ENCODE data around the gene DNAH6. TPM values are rescaled to one million over a fixed set of nuclear protein-coding genes. Genes with fewer than 3 reads are reported as not detected.
A peak's percentile ranks its signal among the peaks of the same experiment; 100 is the strongest.

DNAH6 gene
- total and polyA plus RNA-seq, 2 of the 8 experiments (the other 6 are each of a cell fraction or from before 2014, with no cell fraction given), result 0.06 to 0.43 TPM

DNA sequence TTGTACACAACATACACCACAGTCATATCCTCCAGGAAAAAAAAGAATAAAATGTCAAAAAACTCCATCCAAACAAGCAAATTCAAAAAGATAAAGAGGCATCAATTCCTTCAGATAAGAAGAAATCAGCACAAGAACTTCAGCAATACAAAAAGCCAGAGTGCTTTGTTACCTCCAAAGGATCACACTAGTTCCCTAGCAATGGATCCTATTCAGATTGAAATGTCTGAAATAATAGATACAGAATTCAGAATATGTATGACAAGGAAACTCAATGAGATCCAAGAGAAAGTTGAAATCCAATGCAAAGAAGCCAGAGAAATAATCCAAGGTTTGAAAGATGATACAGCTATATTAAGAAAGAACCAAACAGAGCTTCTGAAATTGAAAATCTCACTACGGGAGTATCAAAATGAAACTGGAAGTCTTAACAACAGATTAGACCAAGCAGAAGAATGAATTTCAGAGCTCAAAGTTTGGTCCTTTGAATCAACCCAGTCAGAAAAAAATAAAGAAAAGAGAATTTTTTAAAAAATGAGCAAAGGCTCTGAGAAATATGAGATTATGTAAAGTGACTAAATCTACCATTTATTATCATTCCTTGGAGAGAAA lies 284.0 kb downstream of the DNAH6 start:
- Histone ChIP-seq H2AFZ (ENCODE audit: low read length) (no peak overlapping the region), H2BK12ac (ENCODE audit: low read depth, low read length) (no peak overlapping the region), H3K9me3 (ENCODE audit: insufficient read depth in 2 of 2, low read depth in 1 of 2, low read length in 1 of 2) (no peaks in the 10 kb centered on the region), H3K79me2 (ENCODE audit: control insufficient read depth in 1 of 2, insufficient read depth in 2 of 2, low read length in 2 of 2) (no peaks in the 10 kb centered on the region), H2AK5ac (ENCODE audit: low read depth, low read length) (no peak overlapping the region), H4K8ac (ENCODE audit: extremely low read depth, insufficient read depth, low read length) (no peak overlapping the region), H4K20me1 (replicated peaks in 1 of 2; ENCODE audit: control insufficient read depth in 1 of 2, insufficient read depth in 2 of 2, low read length in 2 of 2) (no peaks in the 10 kb centered on the region), H2BK5ac (ENCODE audit: low read depth, low read length) (peak overlapping the region; percentile 90; the same call in 1 of the 2 replicates), H3K4ac (replicated peaks; ENCODE audit: insufficient read length, low read depth, low read length) (no peak overlapping the region), H3K18ac (ENCODE audit: extremely low read depth, low read length) (no peak overlapping the region), H3K27me3 (replicated peaks in 1 of 4; ENCODE audit: control insufficient read depth in 3 of 4, extremely low read depth in 1 of 4, insufficient read depth in 3 of 4, low read length in 3 of 4) (no peaks in the 10 kb centered on the region), H2BK15ac (ENCODE audit: low read length) (no peak overlapping the region), H4K91ac (replicated peaks; ENCODE audit: insufficient read length, low read length) (no peak overlapping the region), H2BK20ac (ENCODE audit: low read length) (0 out of 2 replicates have a peak overlapping the region, but pooled peaks have one; percentile 96), H3K27ac (ENCODE audit: low read depth, low read length) (no peak overlapping the region), H3K23ac (ENCODE audit: insufficient read length) (no peak overlapping the region), H3K4me1 (replicated peaks in 1 of 4; ENCODE audit: control insufficient read depth in 3 of 4, insufficient read depth in 4 of 4, low read length in 3 of 4) (peaks cover 3 to 12% (median 9%) of the 10 kb centered on the region in 4 experiments), H3K4me2 (ENCODE audit: insufficient read depth in 1 of 2, low read depth in 2 of 2, low read length in 2 of 2) (peak overlapping the region; percentile 7 to 48; a peak in 3 of 4 replicates), H3K79me1 (ENCODE audit: low read depth, low read length) (no peaks in the 10 kb centered on the region), H3K4me3 (ENCODE audit: extremely low read depth in 1 of 4, insufficient read depth in 2 of 4, low read depth in 3 of 4, low read length in 4 of 4) (peak overlapping the region in 1 of 4 experiments; percentile 2; a peak in 1 of 8 replicates), H3K56ac (replicated peaks; ENCODE audit: insufficient read length, low read depth, low read length) (no peak overlapping the region), H3K9ac (replicated peaks in 1 of 4; ENCODE audit: extremely low read depth in 1 of 4, low read depth in 3 of 4, low read length in 3 of 4) (no peak overlapping the region), H3K14ac (ENCODE audit: insufficient read length) (no peak overlapping the region), H2BK120ac (replicated peaks; ENCODE audit: low read depth, low read length) (no peak overlapping the region), H4K5ac (ENCODE audit: insufficient read length, low read depth, low read length) (no peak overlapping the region), H3K23me2 (ENCODE audit: low read depth, low read length) (no peaks in the 10 kb centered on the region; the same call in 1 of the 2 replicates), H3K36me3 (ENCODE audit: control insufficient read depth in 2 of 4, insufficient read depth in 4 of 4, low read length in 3 of 4) (no peaks in the 10 kb centered on the region)
- WGBS, 2 experiments (ENCODE audit: extremely low coverage in 1 of 2, insufficient coverage in 1 of 2, insufficient read length in 1 of 2, insufficient replicate concordance in 2 of 2, low coverage in 1 of 2, low lambda C conversion rate in 2 of 2, missing lambda C conversion rate in 1 of 2), result 95% methylated on average over 1 of the region's 1 CpG; no CpG with 5 or more reads in 1 of the 2 experiments
- ChIA-PET CTCF (ENCODE audit: partially characterized antibody) (no interaction called here), POLR2A (ENCODE audit: partially characterized antibody) (no interaction called here)
- FAIRE-seq (no peak), DNase-seq (ENCODE audit: low read depth in 1 of 2, low spot score in 2 of 2) (no peak)
- TF ChIP-seq, protein P1, sequence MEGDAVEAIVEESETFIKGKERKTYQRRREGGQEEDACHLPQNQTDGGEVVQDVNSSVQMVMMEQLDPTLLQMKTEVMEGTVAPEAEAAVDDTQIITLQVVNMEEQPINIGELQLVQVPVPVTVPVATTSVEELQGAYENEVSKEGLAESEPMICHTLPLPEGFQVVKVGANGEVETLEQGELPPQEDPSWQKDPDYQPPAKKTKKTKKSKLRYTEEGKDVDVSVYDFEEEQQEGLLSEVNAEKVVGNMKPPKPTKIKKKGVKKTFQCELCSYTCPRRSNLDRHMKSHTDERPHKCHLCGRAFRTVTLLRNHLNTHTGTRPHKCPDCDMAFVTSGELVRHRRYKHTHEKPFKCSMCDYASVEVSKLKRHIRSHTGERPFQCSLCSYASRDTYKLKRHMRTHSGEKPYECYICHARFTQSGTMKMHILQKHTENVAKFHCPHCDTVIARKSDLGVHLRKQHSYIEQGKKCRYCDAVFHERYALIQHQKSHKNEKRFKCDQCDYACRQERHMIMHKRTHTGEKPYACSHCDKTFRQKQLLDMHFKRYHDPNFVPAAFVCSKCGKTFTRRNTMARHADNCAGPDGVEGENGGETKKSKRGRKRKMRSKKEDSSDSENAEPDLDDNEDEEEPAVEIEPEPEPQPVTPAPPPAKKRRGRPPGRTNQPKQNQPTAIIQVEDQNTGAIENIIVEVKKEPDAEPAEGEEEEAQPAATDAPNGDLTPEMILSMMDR (IDR thresholded peaks at IDR 0.05; ENCODE audit: control extremely low read depth in 1 of 3, insufficient read depth in 1 of 3, low read depth in 1 of 3, low read length in 3 of 3), result no peak
- TF ChIP-seq EP300 (IDR thresholded peaks at IDR 0.05; ENCODE audit: borderline replicate concordance in 1 of 2, low read depth in 2 of 2, low read length in 2 of 2) (no peak), ZNF274 (IDR thresholded peaks at IDR 0.05; ENCODE audit: borderline replicate concordance, extremely low read depth, low read length) (no peak), CEBPB (IDR thresholded peaks at IDR 0.05; ENCODE audit: low read depth, low read length) (no peak), BCL11A (IDR thresholded peaks at IDR 0.05; ENCODE audit: low read depth in 2 of 2, low read length in 2 of 2) (no peak), CREB1 (IDR thresholded peaks at IDR 0.05) (no peak), RAD21 (IDR thresholded peaks at IDR 0.05 in 1 of 2, conservative IDR thresholded peaks at IDR 0.05 in 1 of 2; ENCODE audit: low read depth in 2 of 2, low read length in 2 of 2) (no peak), SAP30 (IDR thresholded peaks at IDR 0.05; ENCODE audit: insufficient read depth, insufficient replicate concordance, low read length) (no peak), EZH2 (IDR thresholded peaks at IDR 0.05; ENCODE audit: low read depth, low read length, severe bottlenecking) (no peak), HDAC6 (IDR thresholded peaks at IDR 0.05; ENCODE audit: low read depth, low read length) (no peak)
